Mesenchymal stem cell (in vitro differentiated cells and primary cell): Measurements from ENCODE around the gene PIP5K1B.

Source experiments
- DNase-seq: peaks from one replicate; pipeline ENCODE4 v3.0.0-alpha.2; 2013
- H2AFZ ChIP-seq: one replicate; pipeline ENCODE4 v1.6.1; 2013; ENCODE audit warnings: low read depth, mild to moderate bottlenecking, control low read depth, inconsistent platforms, low read length, moderate library complexity
- H2AK5ac ChIP-seq: 2 replicates; pipeline ENCODE4 v1.6.1; 2013; ENCODE audit warnings: low read length, moderate library complexity, mild to moderate bottlenecking, inconsistent platforms; ENCODE audit not compliant: severe bottlenecking
- H2BK120ac ChIP-seq: one replicate; pipeline ENCODE4 v1.6.1; 2013; ENCODE audit warnings: low read depth, mild to moderate bottlenecking, inconsistent platforms, low read length, moderate library complexity
- H2BK12ac ChIP-seq, 2 experiments: one replicate each; pipeline ENCODE4 v1.6.1; 2013; ENCODE audit warnings: inconsistent platforms in 2 of 2, low read length in 2 of 2, mild to moderate bottlenecking in 2 of 2, moderate library complexity in 2 of 2, control low read depth in 1 of 2
- H2BK15ac ChIP-seq: one replicate; pipeline ENCODE4 v1.6.1; 2013; ENCODE audit warnings: mild to moderate bottlenecking, low read depth, inconsistent platforms; ENCODE audit not compliant: poor library complexity, severe bottlenecking
- H2BK5ac ChIP-seq: 2 replicates; pipeline ENCODE4 v1.6.1; 2013; ENCODE audit warnings: low read depth, mild to moderate bottlenecking, low read length, control low read depth, inconsistent platforms; ENCODE audit not compliant: poor library complexity, severe bottlenecking
- H3K14ac ChIP-seq, 2 experiments: one replicate each; pipeline ENCODE4 v1.6.1; 2013; ENCODE audit warnings: inconsistent platforms in 2 of 2, low read length in 2 of 2, control low read depth in 1 of 2, mild to moderate bottlenecking in 1 of 2, moderate library complexity in 1 of 2
- H3K18ac ChIP-seq, 2 experiments: one replicate each; pipeline ENCODE4 v1.6.1; 2013; ENCODE audit warnings: inconsistent platforms in 2 of 2, low read length in 2 of 2, control low read depth in 1 of 2, low read depth in 1 of 2, mild to moderate bottlenecking in 1 of 2
- H3K23ac ChIP-seq, 2 experiments: one replicate each; pipeline ENCODE4 v1.6.1; 2013; ENCODE audit warnings: inconsistent platforms in 2 of 2, low read length in 2 of 2, mild to moderate bottlenecking in 2 of 2, moderate library complexity in 2 of 2, control low read depth in 1 of 2
- H3K27ac ChIP-seq: 2 replicates; pipeline ENCODE4 v1.5.1; 2013; ENCODE audit warnings: mild to moderate bottlenecking, moderate library complexity, low read length, control low read depth, inconsistent platforms; ENCODE audit not compliant: poor library complexity, severe bottlenecking
- H3K27me3 ChIP-seq, 2 experiments: 2 replicates each; pipeline versions ENCODE4 v1.6.1 to v1.7.0; 2013; ENCODE audit warnings: low read length in 2 of 2, mild to moderate bottlenecking in 2 of 2, moderate library complexity in 2 of 2, control low read depth in 1 of 2, inconsistent platforms in 1 of 2; ENCODE audit not compliant: control insufficient read depth in 1 of 2, insufficient read depth in 1 of 2
- H3K36me3 ChIP-seq, 2 experiments: 2 replicates each; pipeline versions ENCODE4 v1.6.1 to v1.7.0; 2013; ENCODE audit warnings: low read length in 2 of 2, control low read depth in 1 of 2, inconsistent platforms in 1 of 2, low read depth in 1 of 2, mild to moderate bottlenecking in 1 of 2; ENCODE audit not compliant: insufficient read depth in 2 of 2, control insufficient read depth in 1 of 2
- H3K4ac ChIP-seq, 2 experiments: one replicate each; pipeline ENCODE4 v1.6.1; 2013; ENCODE audit warnings: inconsistent platforms in 2 of 2, low read length in 2 of 2, mild to moderate bottlenecking in 2 of 2, moderate library complexity in 2 of 2, control low read depth in 1 of 2, low read depth in 1 of 2
- H3K4me1 ChIP-seq: 2 replicates; pipeline ENCODE4 v1.6.1; 2013; ENCODE audit warnings: low read depth, low read length, control low read depth; ENCODE audit not compliant: control insufficient read depth, insufficient read depth
- H3K4me2 ChIP-seq: 2 replicates; pipeline ENCODE4 v1.6.1; 2013; ENCODE audit warnings: low read length, mild to moderate bottlenecking, inconsistent platforms; ENCODE audit not compliant: poor library complexity, severe bottlenecking
- H3K4me3 ChIP-seq, 2 experiments: 2 replicates each; pipeline versions ENCODE4 v1.5.1 to v1.7.0; 2013; ENCODE audit warnings: low read length in 2 of 2, mild to moderate bottlenecking in 2 of 2, control low read depth in 1 of 2, low read depth in 1 of 2; ENCODE audit not compliant: insufficient read depth in 1 of 2
- H3K79me1 ChIP-seq: replicated peaks from 2 replicates; pipeline ENCODE4 v1.6.1; 2013; ENCODE audit warnings: mild to moderate bottlenecking, control low read depth, low read length, inconsistent platforms; ENCODE audit not compliant: poor library complexity, severe bottlenecking
- H3K9ac ChIP-seq: 2 replicates; pipeline ENCODE4 v1.7.0; 2013; ENCODE audit warnings: mild to moderate bottlenecking, low read length, moderate library complexity
- H3K9me3 ChIP-seq: 2 replicates; pipeline ENCODE4 v1.7.0; 2013; ENCODE audit warnings: mild to moderate bottlenecking, low read length; ENCODE audit not compliant: control insufficient read depth
- H4K8ac ChIP-seq: one replicate; pipeline ENCODE4 v1.6.1; 2013; ENCODE audit warnings: inconsistent platforms, mild to moderate bottlenecking, low read length, moderate library complexity
- H4K91ac ChIP-seq: one replicate; pipeline ENCODE4 v1.6.1; 2013; ENCODE audit warnings: mild to moderate bottlenecking, low read length, inconsistent platforms
- WGBS: methylation state at CpG from one replicate; pipeline ENCODE4 v1.1.7; 2013; ENCODE audit warnings: mixed read lengths; 5-methylcytosine and 5-hydroxymethylcytosine counted together

Gene PIP5K1B

GRCh38 chr9:68822596-68823165 lies 117.6 kb downstream of the PIP5K1B start:
- H3K36me3 ChIP-seq = no peaks in the 10 kb centered on the region
- no peaks in the 10 kb centered on the region for H3K9me3 ChIP-seq
- no peak overlapping the region for H2AK5ac ChIP-seq
- no peak overlapping the region for H2BK120ac ChIP-seq
- H2BK5ac ChIP-seq = no peak overlapping the region
- no peak overlapping the region for H2BK12ac ChIP-seq
- no peak overlapping the region for H3K9ac ChIP-seq
- no peak overlapping the region for H3K4me3 ChIP-seq
- no peak overlapping the region for H4K8ac ChIP-seq
- H2BK15ac ChIP-seq = no peak overlapping the region
- no peak overlapping the region for H3K4me2 ChIP-seq
- H3K27me3 ChIP-seq = no peaks in the 10 kb centered on the region
- H4K91ac ChIP-seq = no peak overlapping the region
- no peak overlapping the region for H3K23ac ChIP-seq
- DNase-seq = no peak
- H3K4ac ChIP-seq = no peak overlapping the region
- H2AFZ ChIP-seq = no peak overlapping the region
- no peak overlapping the region for H3K18ac ChIP-seq
- no peaks in the 10 kb centered on the region for H3K4me1 ChIP-seq
- H3K27ac ChIP-seq = no peak overlapping the region
- no peaks in the 10 kb centered on the region for H3K79me1 ChIP-seq
- no peak overlapping the region for H3K14ac ChIP-seq
- WGBS = 83% methylated on average over 2 of the region's 6 CpGs

GRCh38 chr9:68825762-68826472 lies 120.9 kb downstream of the PIP5K1B start:
- Histone ChIP-seq H2BK5ac (no peak overlapping the region), H3K4ac (no peak overlapping the region), H3K23ac (no peak overlapping the region), H2BK12ac (no peak overlapping the region), H3K9ac (no peak overlapping the region), H3K18ac (no peak overlapping the region), H3K4me1 (no peaks in the 10 kb centered on the region), H3K27me3 (no peaks in the 10 kb centered on the region), H3K4me2 (no peak overlapping the region), H2AK5ac (no peak overlapping the region), H2AFZ (no peak overlapping the region), H3K79me1 (no peaks in the 10 kb centered on the region), H3K4me3 (no peak overlapping the region), H3K36me3 (no peaks in the 10 kb centered on the region), H3K14ac (no peak overlapping the region), H4K8ac (no peak overlapping the region), H2BK15ac (no peak overlapping the region), H3K27ac (no peak overlapping the region), H4K91ac (no peak overlapping the region), H3K9me3 (no peaks in the 10 kb centered on the region), H2BK120ac (no peak overlapping the region)
- no peak for DNase-seq
- 56% methylated on average over 8 of the region's 9 CpGs for WGBS

GRCh38 chr9:68827837-68828744 lies 123.1 kb downstream of the PIP5K1B start:
- no peak overlapping the region for H3K4me3 ChIP-seq
- no peak overlapping the region for H4K8ac ChIP-seq
- H2BK15ac ChIP-seq = no peak overlapping the region
- H2AK5ac ChIP-seq = no peak overlapping the region
- H3K4me2 ChIP-seq = no peak overlapping the region
- no peak overlapping the region for H3K14ac ChIP-seq
- H3K18ac ChIP-seq = no peak overlapping the region
- 85% methylated on average over 13 of the region's 14 CpGs for WGBS
- H3K9me3 ChIP-seq = no peaks in the 10 kb centered on the region
- H2AFZ ChIP-seq = no peak overlapping the region
- no peak overlapping the region for H3K9ac ChIP-seq
- no peaks in the 10 kb centered on the region for H3K27me3 ChIP-seq
- H4K91ac ChIP-seq = no peak overlapping the region
- no peak overlapping the region for H2BK120ac ChIP-seq
- H3K79me1 ChIP-seq = no peaks in the 10 kb centered on the region
- no peaks in the 10 kb centered on the region for H3K4me1 ChIP-seq
- no peak overlapping the region for H3K23ac ChIP-seq
- no peak overlapping the region for H3K4ac ChIP-seq
- H2BK12ac ChIP-seq = no peak overlapping the region
- H2BK5ac ChIP-seq = no peak overlapping the region
- no peaks in the 10 kb centered on the region for H3K36me3 ChIP-seq
- H3K27ac ChIP-seq = no peak overlapping the region
- no peak for DNase-seq

GRCh38 chr9:68832101-68832500 lies 127.1 kb downstream of the PIP5K1B start:
- H3K4me1 ChIP-seq = no peaks in the 10 kb centered on the region
- no peak overlapping the region for H2BK15ac ChIP-seq
- no peak overlapping the region for H4K8ac ChIP-seq
- H3K9ac ChIP-seq = no peak overlapping the region
- H3K27ac ChIP-seq = no peak overlapping the region
- H2BK5ac ChIP-seq = no peak overlapping the region
- no peak overlapping the region for H2AFZ ChIP-seq
- H3K4me2 ChIP-seq = no peak overlapping the region
- H2BK120ac ChIP-seq = no peak overlapping the region
- no peak overlapping the region for H3K4me3 ChIP-seq
- no peak overlapping the region for H2BK12ac ChIP-seq
- no peak overlapping the region for H3K18ac ChIP-seq
- H3K27me3 ChIP-seq = no peaks in the 10 kb centered on the region
- H3K23ac ChIP-seq = no peak overlapping the region
- no peaks in the 10 kb centered on the region for H3K79me1 ChIP-seq
- no peaks in the 10 kb centered on the region for H3K36me3 ChIP-seq
- no peak overlapping the region for H4K91ac ChIP-seq
- H3K4ac ChIP-seq = no peak overlapping the region
- DNase-seq = no peak
- no peaks in the 10 kb centered on the region for H3K9me3 ChIP-seq
- H3K14ac ChIP-seq = no peak overlapping the region
- H2AK5ac ChIP-seq = no peak overlapping the region
